ENCODE measurements around the gene IGF1.

The IGF1 gene

GRCh38 chr12:102438827-102439210 lies 41.5 kb downstream of the IGF1 start:
- Mint-ChIP-seq H3K4me1 (ENCODE audit: low read depth) (peaks cover 5% of the 10 kb centered on the region), H3K4me3 (no peak overlapping the region), H3K27ac (no peak overlapping the region), H3K27me3 (peaks cover 7% of the 10 kb centered on the region), H3K36me3 (ENCODE audit: low read depth) (no peaks in the 10 kb centered on the region), H3K9me3 (no peaks in the 10 kb centered on the region)
- intact Hi-C loops (cut with micrococcal nuclease), result no loop called here

DNA sequence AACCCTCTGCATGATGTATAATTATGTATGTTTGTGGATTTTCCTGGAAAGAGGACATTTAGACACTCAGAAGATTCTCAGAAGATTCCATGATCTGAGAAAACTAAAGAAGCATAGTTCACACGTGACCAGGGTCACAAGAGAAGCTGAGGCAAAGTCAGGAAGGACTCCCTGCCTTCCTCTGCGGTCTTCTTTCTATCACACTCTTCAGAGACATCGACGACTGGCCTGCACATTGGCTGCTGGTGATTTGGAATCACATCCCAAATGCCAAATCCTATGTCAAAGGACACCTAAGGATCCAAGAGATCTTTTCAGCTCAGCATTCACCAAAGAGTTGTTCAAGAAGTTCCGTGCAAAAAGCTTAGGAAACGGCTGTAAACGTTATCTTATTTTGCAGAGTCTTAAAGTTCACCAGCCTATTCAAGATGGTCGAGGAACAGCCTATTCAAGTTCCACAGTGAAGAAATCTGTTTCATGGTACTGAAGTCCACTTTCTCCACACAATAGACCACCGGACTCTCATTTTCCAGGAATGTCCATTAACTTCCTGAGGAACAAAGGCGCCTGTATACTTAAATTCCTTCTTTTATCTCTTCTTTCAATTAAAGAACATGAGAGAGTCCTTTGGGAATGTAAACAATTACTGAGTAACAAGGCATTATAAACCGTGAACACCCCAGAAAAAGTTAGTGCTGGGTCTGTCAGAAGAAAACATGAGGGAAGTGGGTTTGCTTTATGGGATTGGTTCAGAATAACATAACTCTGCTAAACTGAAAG lies 42.1 kb downstream of the IGF1 start:
- peaks cover 5% of the 10 kb centered on the region for H3K4me1 Mint-ChIP-seq (ENCODE audit: low read depth)
- H3K9me3 Mint-ChIP-seq, result no peaks in the 10 kb centered on the region
- H3K27ac Mint-ChIP-seq, result no peak overlapping the region
- intact Hi-C loops (cut with micrococcal nuclease), result no loop called here
- no peak overlapping the region for H3K4me3 Mint-ChIP-seq
- no peaks in the 10 kb centered on the region for H3K36me3 Mint-ChIP-seq (ENCODE audit: low read depth)
- peaks cover 7% of the 10 kb centered on the region for H3K27me3 Mint-ChIP-seq

DNA sequence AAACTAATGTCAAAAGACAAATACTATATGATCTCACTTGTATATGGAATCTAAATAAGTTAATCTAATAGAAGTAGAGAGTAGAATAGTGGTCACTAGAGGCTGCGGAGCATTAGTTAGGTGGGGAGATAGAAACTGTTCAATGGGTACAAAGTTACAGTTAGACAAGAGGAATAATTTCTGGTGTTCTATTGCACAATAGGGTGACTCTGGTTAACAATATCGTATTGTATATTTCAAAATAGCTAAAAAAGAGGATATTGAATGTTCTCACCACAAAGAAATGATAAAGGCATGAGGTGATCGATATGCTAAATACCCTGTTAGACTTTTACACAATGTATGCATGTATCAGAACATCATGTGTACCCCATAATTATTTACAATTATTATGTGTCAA lies 42.9 kb downstream of the IGF1 start:
- intact Hi-C loops (cut with micrococcal nuclease), result no loop called here
- Mint-ChIP-seq H3K9me3 (no peaks in the 10 kb centered on the region), H3K27ac (no peak overlapping the region), H3K4me3 (no peak overlapping the region), H3K36me3 (ENCODE audit: low read depth) (no peaks in the 10 kb centered on the region), H3K4me1 (ENCODE audit: low read depth) (peaks cover 5% of the 10 kb centered on the region), H3K27me3 (peaks cover 7% of the 10 kb centered on the region)

DNA sequence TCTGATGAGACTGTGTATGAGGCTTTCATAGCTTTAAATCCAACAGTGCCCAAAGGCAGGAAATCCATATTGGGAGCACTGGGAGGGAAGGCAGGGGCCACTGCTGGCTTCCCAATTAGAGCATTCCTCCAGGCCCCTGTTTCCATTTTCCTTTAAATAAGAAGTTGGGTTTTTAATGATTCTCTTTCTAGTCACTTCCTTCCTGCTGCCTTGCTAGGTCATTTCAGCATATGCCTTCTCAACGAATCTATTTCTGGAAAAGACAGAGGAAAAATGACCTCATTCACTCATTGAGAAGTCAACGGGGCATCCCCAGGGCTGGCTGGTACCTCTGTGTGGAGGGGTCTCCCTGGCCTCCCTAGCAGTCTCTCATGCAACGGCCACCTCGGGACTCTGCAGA lies 43.5 kb downstream of the IGF1 start:
- Mint-ChIP-seq H3K4me3 (no peak overlapping the region), H3K4me1 (ENCODE audit: low read depth) (peaks cover 5% of the 10 kb centered on the region), H3K27me3 (peaks cover 7% of the 10 kb centered on the region), H3K9me3 (no peaks in the 10 kb centered on the region), H3K36me3 (ENCODE audit: low read depth) (no peaks in the 10 kb centered on the region), H3K27ac (no peak overlapping the region)
- intact Hi-C loops (cut with micrococcal nuclease), result no loop called here

GRCh38 chr12:102435827-102436436 lies 44.4 kb downstream of the IGF1 start:
- H3K9me3 Mint-ChIP-seq, result no peaks in the 10 kb centered on the region
- intact Hi-C loops (cut with micrococcal nuclease), result no loop called here
- no peak overlapping the region for H3K4me3 Mint-ChIP-seq

GRCh38 chr12:102433304-102433703 lies 47.1 kb downstream of the IGF1 start:
- intact Hi-C loops (cut with micrococcal nuclease), result no loop called here
- H3K27ac Mint-ChIP-seq, result no peak overlapping the region
- H3K9me3 Mint-ChIP-seq, result no peaks in the 10 kb centered on the region
- no peaks in the 10 kb centered on the region for H3K36me3 Mint-ChIP-seq (ENCODE audit: low read depth)
- H3K4me1 Mint-ChIP-seq (ENCODE audit: low read depth), result peaks cover 5% of the 10 kb centered on the region
- peaks cover 4% of the 10 kb centered on the region for H3K27me3 Mint-ChIP-seq
- H3K4me3 Mint-ChIP-seq, result no peak overlapping the region

More at GRCh38 chr12:102435827-102436436, 44.4 kb downstream of the IGF1 start:
- peaks cover 5% of the 10 kb centered on the region for H3K4me1 Mint-ChIP-seq (ENCODE audit: low read depth)
- H3K27me3 Mint-ChIP-seq, result peaks cover 5% of the 10 kb centered on the region
- H3K27ac Mint-ChIP-seq, result no peak overlapping the region
- H3K36me3 Mint-ChIP-seq (ENCODE audit: low read depth), result no peaks in the 10 kb centered on the region

GRCh38 chr12:102430661-102431060 lies 49.7 kb downstream of the IGF1 start:
- Mint-ChIP-seq H3K4me3 (no peak overlapping the region), H3K36me3 (ENCODE audit: low read depth) (no peaks in the 10 kb centered on the region), H3K27ac (no peak overlapping the region), H3K9me3 (no peaks in the 10 kb centered on the region), H3K4me1 (ENCODE audit: low read depth) (no peaks in the 10 kb centered on the region), H3K27me3 (peaks cover 4% of the 10 kb centered on the region)
- intact Hi-C loops (cut with micrococcal nuclease), result no loop called here

- H3K4me1 Mint-ChIP-seq (ENCODE audit: low read depth), result no peaks in the 10 kb centered on the region
- no peak overlapping the region for H3K4me3 Mint-ChIP-seq
- H3K27me3 Mint-ChIP-seq, result peaks cover 4% of the 10 kb centered on the region
- no peaks in the 10 kb centered on the region for H3K36me3 Mint-ChIP-seq (ENCODE audit: low read depth)
- H3K27ac Mint-ChIP-seq, result no peak overlapping the region
- H3K9me3 Mint-ChIP-seq, result no peaks in the 10 kb centered on the region
- intact Hi-C loops (cut with micrococcal nuclease), result no loop called here
These were observed 50.9 kb downstream of the IGF1 start for GRCh38 chr12:102429211-102430154.

- no peak overlapping the region for H3K27ac Mint-ChIP-seq
- H3K4me1 Mint-ChIP-seq (ENCODE audit: low read depth), result no peaks in the 10 kb centered on the region
- no peak overlapping the region for H3K4me3 Mint-ChIP-seq
- H3K36me3 Mint-ChIP-seq (ENCODE audit: low read depth), result no peaks in the 10 kb centered on the region
- H3K27me3 Mint-ChIP-seq, result peaks cover 4% of the 10 kb centered on the region
- intact Hi-C loops (cut with micrococcal nuclease), result no loop called here
- H3K9me3 Mint-ChIP-seq, result no peaks in the 10 kb centered on the region
These were observed 52.8 kb downstream of the IGF1 start for GRCh38 chr12:102427543-102427941.

GRCh38 chr12:102426599-102427542 lies 53.5 kb downstream of the IGF1 start:
- intact Hi-C loops (cut with micrococcal nuclease), result no loop called here
- Mint-ChIP-seq H3K4me3 (no peak overlapping the region), H3K36me3 (ENCODE audit: low read depth) (no peaks in the 10 kb centered on the region), H3K27ac (no peak overlapping the region), H3K9me3 (no peaks in the 10 kb centered on the region), H3K4me1 (ENCODE audit: low read depth) (no peaks in the 10 kb centered on the region), H3K27me3 (peaks cover 4% of the 10 kb centered on the region)

- no peak overlapping the region for H3K27ac Mint-ChIP-seq
- no peaks in the 10 kb centered on the region for H3K9me3 Mint-ChIP-seq
- H3K36me3 Mint-ChIP-seq (ENCODE audit: low read depth), result no peaks in the 10 kb centered on the region
- no peaks in the 10 kb centered on the region for H3K4me1 Mint-ChIP-seq (ENCODE audit: low read depth)
- intact Hi-C loops (cut with micrococcal nuclease), result no loop called here
- H3K27me3 Mint-ChIP-seq, result peaks cover 3% of the 10 kb centered on the region
- H3K4me3 Mint-ChIP-seq, result no peak overlapping the region
These were observed 55.0 kb downstream of the IGF1 start for GRCh38 chr12:102425109-102426039.

DNA sequence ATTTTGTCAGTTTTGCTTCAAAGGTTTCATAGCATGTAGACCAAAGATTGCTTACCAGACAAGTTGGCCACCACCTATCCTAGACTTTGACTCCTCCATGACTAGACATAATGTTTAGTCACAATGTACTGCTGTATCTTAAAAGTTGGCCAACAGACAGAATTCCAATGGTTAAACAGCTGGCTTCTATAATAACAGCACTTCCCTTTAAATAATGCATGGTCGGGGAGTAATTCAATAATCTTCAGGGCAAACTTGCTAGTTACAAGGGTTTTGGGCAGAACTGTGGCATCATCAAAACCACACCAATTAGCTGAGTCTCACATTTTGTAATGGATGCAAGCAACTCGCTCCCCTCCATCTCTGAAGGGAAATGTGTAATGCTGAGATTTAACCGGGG lies 56.9 kb downstream of the IGF1 start:
- peaks cover 3% of the 10 kb centered on the region for H3K27me3 Mint-ChIP-seq
- no peaks in the 10 kb centered on the region for H3K9me3 Mint-ChIP-seq
- intact Hi-C loops (cut with micrococcal nuclease), result no loop called here
- no peak overlapping the region for H3K27ac Mint-ChIP-seq
- no peaks in the 10 kb centered on the region for H3K36me3 Mint-ChIP-seq (ENCODE audit: low read depth)
- H3K4me1 Mint-ChIP-seq (ENCODE audit: low read depth), result no peaks in the 10 kb centered on the region
- no peak overlapping the region for H3K4me3 Mint-ChIP-seq
